NOMO-1 treated with dmso at 0.1 percent for 144 hours (cell line): ENCODE measurements around the gene SVEP1.
"Not testable (repeated sequence)": the region's sequence is repeated elsewhere in the genome, so short reads cannot be mapped to it uniquely, and the experiment has no call there.

Experiments used
- DNase-seq: peaks from one replicate; lab custom pipeline; 2025; ENCODE audit not compliant: unreplicated experiment; lab: John Stamatoyannopoulos, UW

Gene SVEP1

DNA sequence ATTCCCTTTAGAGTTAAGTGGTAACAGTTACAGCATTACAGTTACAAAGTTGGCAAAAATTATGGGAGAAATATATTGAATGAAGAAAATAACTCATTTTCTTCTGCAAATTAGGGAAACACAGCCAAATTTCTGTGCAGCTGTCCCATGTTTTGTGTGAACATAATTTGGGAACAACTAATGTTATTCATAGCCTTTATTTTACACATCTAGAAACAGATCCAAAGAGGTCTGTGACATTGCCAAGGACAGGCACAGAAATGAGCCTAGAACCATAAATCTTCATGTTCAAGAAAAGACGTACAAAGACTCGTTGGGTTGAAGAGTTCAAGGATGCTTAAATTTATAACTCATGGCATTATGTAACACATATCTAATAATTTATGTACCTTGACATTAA is 127.8 kb downstream of the SVEP1 start:
- no peak for DNase-seq

DNA sequence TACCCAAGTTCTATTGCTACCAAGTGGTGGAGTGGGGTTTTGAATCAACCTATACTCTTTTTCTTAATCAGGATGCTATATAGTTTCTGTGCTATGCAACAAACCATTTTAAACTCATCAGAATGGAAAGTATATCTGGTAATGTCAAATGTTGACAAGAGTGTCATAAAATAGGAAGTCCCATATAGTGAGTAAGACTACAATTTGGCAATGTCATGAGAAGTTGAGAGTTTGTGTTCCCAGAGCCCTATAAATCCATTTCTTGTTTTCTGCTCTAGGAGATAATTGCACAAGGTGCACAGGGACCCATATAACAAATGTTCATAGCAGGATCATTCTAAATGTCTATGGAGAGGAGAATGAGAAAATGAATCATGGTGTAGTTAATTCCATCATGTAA is 132.1 kb downstream of the SVEP1 start:
- no peak for DNase-seq

DNA sequence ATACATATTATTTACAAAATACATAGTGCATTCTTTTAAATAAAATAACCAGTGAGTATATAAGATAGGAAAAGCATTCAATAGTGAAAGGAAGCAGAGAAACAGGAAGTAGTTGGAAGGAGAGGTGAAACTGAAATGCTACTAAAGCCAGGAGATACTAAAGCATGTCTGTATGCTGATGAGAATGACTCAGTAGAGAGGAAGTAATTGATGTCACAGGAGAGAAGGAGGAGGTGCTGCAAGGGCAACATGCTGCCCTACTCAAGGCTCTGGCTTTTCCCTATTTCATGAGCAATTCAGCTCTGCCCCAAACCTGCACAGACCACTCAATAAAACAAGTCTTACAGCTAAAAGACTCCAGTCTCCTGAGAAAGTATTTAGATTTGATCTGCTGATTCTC is 133.4 kb downstream of the SVEP1 start:
- DNase-seq = no peak

DNA sequence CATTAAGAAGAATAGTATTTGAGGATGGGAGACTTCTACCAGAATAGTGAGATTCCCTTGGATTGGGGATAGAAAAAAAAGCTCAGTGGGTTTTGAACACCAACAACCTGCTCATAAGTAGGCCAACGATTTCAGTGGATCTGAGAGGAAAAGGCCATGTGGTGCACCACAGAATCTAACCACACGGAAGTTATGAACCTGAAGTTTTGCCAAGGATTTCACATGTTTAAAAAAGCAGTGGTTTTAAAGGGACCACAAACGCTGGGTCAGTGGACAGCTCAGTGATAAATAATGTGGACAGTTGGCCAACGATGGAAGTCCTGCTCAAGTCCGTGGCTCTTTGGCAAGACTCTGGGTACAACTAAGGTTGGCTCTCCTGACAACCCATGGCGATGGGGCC is 134.6 kb downstream of the SVEP1 start:
- DNase-seq = no peak

DNA sequence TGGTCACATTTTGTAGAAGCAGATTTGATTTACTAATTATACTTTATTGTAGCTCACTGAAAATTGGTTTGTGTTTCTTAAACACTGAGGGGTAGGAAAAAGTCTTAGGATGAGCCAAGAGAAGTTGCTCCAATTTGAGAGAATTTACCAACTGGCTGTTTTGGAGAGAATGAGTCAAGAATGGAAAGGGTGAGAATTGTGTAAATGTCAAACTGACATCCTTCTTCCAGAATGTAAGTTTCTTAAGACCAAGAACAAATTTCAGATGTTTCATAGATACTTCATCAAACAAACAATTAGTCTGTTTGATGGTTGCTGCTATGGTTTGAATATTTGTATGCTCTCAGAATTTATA is 135.7 kb downstream of the SVEP1 start:
- no peak for DNase-seq

DNA sequence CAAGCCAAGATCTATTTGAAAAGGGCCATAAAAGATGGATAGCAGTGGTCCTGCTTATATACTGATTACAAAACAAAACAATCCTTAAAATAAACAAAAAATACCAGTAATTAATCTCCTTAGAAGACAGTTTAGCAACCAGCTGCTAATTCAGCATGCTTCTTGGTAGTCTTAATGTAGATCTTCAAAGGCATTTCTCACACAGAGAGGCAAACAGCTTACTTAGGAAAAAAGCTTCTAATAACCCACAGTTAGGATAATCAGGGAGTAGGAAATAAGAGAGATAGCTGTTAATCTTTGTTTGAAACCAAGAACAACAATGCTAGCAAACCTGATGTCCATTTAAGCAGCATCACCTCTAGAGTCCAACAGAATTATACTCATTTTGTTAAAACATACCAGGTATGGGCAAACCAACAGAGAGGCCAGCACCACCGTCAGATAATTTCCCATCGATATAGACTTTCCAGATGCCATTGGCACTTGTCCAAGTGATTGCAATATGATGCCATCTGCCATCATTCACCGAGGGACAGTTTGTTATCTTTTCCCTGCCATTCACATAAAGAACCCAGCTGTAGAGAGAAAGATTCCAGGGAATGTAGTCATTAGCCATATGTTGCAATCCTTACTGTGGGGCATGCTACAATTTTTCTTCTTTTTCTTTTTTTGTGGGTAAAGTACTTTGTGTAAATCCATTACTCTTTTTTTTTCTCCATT is 136.2 kb downstream of the SVEP1 start:
- no peak for DNase-seq

DNA sequence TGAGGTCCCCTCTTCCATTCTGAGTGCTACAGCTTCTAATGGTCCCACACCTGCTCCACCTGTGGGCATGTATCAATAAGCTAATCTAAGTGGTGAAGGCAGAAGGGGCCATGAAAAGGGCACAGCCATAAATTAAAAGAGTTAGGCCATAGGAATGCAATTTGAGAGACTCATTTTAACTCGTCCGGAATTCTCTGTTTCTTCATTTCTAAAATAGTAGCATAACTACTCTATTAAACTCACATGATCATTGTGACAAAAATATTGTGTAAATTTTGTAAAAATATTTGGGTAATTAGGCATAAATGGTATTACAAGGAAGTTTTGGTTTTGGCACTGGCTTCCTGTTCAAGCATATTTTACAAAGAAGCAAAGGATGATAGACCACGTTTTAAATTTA is 138.7 kb downstream of the SVEP1 start:
- no peak for DNase-seq

DNA sequence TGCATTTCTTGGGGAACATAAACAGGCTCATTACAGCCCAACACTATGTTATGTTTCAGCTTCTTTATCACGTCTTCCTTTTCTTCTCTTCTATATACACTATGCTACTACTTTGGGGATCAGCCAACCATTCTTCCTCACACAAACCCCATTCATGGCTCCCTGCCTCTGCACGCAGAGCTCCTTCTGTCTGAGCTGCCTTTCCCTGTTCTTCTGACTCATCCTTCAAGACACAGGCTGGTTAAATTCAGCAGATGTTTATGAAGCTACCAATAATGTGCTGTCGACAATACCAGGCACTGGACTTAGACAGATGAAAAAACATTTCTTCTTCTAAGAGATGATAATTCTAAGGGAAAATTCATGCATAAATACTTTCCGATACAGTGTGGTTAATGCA is 139.4 kb downstream of the SVEP1 start:
- no peak for DNase-seq

DNA sequence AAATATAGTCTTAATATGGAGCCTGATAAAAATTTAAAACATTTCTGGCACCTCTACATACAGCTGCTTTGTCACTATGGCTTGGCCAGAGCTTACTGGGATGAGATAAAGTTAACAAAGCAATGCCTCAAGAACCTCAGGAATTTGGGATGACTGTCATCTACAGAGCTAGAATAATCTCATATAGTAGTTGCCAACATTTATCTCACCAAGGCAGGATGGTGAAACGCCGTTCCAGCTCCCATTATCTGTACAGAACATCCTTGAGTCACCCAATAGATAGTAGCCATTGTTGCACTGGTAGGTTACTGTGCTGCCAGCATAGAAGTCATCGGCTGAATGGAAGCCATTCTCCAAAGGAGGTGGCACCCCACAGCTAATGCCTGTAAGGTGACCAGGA is 147.3 kb downstream of the SVEP1 start:
- no peak for DNase-seq

DNA sequence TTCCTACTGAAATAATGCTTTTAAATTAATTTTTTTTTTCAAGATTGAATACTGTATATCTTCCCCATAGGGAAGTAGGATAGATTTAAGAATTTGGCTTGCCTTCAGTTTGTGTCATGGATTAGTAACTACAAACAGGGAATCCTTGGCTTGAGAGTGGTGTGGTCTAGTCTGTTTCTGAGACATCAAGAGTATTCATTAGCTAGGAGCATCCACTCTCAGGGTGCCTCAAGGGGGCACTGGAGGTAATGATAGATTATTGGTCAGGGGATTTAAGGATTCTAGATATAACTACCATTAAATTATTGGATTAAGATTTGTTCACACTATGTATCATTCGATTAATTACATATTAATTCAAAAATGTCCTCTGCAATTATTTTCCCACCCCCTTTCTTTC is 150.1 kb downstream of the SVEP1 start:
- DNase-seq = no peak

DNA sequence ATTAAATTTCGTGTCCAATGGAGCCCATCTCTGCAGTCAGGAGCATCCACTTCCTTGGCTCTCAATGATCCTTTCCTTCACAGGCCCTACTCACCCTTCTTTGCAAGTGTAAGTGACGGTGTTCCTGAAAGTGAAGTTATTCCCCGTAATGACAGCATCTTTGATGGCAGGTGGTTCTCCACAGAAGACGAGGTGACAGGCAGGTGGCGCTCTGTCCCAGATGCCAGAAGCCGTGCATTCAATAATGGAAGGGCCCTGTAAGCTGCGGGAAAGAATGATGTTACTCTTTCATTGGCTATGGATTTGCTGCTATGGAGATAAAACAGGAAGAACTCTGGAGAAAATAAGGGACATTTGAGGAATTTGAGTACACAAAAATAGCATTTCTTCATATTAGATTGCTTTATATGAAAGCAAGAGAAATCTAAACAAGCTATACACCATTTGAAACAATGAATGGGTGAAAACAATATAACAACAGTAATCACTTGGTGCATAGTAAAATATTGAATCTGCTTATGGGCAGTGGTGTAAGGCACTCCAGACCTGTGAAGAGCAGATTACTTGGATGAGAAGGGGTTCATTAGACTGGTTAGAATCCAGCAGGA is 151.9 kb downstream of the SVEP1 start:
- DNase-seq = no peak

DNA sequence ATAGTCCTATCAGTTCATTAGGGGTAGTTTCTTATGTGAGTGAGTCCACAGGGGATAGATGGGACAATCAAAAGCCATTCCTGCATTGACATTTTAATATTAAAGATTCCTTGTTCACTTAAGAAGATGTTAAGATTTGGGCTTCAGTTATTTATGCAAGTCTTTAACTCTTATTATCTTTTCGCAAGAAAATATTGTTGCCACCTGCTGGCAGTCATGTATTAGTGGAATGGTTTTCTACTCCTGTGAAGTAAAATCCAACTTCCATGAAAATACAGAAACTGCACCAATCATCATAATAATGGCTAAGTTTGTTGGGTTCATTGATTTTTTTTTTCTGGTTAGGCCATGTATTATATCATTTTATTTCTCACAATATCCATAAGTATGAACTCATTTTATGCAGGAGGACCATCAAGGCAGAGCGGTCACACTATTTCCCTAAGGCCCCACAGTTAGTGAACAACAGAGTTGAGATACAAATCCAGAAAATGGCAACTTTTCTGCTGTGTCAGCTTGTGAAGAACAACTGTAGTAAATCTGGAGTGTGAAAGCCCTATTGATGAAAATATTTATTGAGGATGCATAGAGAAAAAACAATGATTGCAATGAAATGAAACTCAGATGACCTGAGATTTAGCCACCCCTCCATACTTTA is 153.4 kb downstream of the SVEP1 start:
- no peak for DNase-seq

DNA sequence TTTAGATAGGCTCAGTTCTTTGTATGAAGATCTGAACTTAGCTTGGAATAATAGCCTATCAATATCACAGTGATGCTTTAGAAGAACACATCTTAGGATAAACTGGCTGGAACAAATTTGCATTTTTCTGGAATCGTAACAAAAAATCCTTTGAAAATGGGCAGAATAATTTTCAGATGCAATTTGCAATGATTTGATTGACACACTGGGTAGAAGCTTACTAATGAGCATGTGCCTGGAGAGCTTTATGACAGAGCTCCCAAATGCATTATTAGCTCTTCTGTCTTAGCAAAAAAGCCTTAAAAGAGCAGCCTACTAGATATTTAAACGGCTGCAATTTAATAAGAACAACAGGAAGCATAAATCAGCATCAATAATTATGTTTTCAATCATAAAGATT is 165.1 kb downstream of the SVEP1 start:
- DNase-seq = no peak

DNA sequence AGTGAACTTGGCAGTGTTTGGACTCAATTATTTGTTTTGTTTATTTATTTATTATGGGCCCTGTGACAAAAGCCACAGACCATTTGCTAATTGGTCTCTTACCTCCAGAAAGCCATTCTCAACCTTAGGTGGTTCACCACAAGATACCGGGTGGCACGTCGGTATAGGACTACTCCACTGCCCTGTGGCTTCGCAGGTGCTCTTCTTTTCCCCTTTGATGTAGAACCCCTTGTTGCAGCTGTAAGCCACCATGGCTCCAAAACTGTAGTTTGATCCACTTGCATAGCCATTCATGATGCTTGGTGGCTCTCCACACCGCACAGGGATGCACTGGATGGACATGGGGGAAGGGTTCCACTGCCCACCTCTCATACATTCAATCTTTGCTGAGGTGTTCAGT is 168.6 kb downstream of the SVEP1 start:
- DNase-seq = no peak

DNA sequence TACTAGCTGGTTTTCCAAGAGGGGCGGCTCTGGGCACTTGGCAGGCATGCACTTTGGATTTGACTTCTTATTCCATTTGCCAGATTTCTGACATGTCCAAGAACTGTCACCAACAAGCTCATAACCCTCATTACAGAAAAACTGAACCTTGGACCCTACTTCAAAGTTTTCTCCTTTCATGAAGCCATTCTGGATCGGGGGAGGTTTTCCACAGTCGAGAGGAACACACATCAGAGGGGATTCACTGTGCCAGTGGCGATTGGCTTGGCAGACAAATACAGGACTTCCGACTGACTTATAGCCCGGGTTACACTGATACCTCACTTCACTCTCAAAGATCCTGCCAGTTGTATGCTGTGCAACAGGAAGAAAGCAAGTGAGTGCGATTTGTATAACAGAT is 170.9 kb downstream of the SVEP1 start:
- no peak for DNase-seq

DNA sequence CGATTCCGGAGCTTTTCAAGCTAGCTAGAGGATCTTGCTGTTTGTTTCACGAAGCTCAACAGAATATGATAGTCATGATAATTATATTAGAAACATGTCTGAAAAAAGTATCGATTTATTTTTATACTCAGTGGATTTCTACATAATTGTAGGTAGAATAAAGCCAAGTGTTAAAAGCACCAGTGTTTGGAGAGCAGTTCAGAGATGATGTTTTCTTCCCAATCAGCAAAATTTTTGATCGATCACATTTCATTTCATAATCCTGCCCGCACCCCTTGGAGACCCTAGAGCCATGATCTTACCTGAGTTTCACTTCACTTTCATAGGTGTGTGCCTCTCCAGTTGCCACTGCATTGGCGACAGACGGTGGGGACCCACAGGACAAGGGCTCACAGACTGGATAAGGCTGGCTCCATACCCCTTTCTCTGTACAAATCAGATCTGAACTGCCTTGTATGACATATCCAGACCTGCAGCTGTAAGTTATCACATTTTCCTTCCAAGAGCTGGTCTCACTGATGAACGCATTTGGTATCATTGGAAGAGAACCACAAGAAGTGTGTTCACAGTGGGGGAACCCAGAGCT is 173.6 kb downstream of the SVEP1 start:
- no peak for DNase-seq

DNA sequence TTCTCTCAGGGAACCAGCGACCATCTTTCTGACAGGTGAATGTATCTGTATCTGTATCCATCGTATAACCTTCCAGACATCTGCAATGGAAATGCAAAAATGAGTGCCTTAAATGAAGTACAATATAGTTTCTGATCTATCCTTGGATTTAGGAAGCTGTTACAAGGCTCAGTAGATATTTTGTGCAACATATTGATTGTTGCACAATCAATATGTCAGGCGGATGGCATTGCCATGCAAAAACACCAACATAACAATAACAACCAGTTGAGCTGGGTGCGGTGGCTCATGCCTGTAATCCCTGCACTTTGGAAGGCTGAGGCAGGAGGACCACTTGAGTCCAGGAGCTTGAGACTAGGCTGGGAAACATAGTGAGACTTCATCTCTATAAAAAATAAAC is 175.1 kb downstream of the SVEP1 start:
- no peak for DNase-seq

DNA sequence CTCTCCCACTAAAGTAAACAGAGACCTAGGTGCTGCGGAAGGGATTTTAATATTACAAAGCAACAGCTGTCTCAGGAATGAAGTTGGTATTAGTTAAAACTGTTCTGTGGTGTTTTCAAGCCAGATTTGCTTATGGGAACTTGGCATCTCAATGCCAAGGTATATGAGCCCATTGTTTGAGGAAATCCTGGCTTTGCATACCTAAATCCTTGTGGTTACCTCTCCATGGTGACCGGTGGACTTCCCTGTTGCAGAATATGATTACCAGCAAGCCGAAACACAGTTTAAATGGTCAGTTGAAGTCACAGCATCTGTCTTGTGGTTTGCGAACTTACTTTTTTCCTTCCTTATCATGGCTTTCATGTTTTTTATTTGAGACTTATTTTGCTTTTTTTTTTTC is 179.6 kb downstream of the SVEP1 start:
- no peak for DNase-seq

DNA sequence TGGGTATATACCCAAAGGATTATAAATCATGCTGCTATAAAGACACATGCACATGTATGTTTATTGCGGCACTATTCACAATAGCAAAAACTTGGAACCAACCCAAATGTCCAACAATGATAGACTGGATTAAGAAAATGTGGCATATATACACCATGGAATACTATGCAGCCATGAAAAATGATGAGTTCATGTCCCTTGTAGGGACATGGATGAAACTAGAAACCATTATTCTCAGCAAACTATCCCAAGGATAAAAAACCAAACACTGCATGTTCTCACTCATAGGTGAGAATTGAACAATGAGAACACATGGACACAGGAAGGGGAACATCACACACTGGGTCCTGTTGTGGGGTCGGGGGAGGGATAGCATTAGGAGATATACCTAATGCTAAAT is 180.5 kb downstream of the SVEP1 start:
- DNase-seq = not testable (repeated sequence)

DNA sequence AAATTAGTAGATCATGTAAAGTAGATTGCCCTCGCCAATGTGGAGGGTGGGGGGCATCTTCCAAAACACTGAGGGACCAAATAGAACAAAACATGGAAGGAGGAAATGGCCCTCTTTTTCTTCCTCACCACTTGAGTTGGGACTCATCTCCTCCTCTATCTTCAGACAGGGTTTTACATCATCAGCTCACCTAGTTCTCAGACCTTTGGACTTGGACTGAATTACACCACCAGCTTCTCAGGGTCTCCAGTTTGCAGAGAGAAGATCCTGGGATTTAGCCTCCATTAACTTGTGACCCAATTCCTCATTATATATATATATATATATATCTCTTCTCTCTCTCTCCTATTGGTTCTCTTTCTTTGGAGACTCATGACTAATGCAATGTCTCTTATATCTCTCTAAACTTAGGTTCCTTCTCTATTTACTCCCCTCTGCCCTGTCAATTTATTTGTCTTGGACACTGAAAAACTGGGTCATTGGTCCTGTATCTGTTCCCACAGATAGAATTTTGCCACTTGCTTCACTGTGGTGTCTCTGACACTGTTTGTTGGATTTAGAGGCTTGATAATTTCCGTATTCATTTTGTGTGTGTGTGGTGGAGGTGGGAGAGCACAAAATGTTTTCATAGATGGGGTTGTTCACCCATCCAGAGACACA is 187.6 kb downstream of the SVEP1 start:
- DNase-seq = no peak

DNA sequence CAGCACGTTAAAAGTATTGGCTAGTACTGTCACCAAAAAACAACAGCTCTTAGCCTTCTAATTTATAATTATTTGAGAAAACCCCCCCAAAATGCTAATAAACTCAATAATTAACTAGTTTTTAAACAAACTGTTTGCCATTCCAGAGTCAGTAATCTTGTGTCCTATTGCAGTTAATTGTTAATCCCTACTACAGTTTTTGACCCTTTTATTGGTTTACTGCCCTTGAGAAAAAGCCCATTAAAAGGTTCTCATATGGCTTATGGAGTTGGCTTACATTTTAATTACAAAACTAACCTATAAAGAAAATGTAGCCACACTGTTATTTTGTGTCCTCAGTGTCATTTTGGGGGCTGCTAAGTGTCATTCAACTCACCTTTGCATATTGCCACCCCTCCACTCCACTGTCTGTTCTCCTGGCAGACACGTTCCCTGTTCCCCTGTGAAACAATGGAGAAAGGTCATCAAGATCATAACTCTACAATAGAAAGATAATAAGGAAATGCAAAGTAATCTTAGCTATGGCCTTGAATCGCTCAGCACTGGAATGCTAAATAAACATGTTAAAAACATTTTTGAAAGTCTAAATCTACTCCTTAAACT is 190.3 kb downstream of the SVEP1 start:
- no peak for DNase-seq
